Stimulated activated CD4-positive, alpha-beta T cell treated with anti-CD3 and anti-CD28 coated beads, Interleukin-4, amount 100 ng/mL, for 48 hours (primary cell): ENCODE data around the gene ECM1.

Source experiments
- DNase-seq, 2 donors: peaks; one replicate each; pipeline ENCODE4 v3.0.0-alpha.2; 2020; ENCODE audit warnings: low read depth in 2 of 2

ECM1 gene

DNA sequence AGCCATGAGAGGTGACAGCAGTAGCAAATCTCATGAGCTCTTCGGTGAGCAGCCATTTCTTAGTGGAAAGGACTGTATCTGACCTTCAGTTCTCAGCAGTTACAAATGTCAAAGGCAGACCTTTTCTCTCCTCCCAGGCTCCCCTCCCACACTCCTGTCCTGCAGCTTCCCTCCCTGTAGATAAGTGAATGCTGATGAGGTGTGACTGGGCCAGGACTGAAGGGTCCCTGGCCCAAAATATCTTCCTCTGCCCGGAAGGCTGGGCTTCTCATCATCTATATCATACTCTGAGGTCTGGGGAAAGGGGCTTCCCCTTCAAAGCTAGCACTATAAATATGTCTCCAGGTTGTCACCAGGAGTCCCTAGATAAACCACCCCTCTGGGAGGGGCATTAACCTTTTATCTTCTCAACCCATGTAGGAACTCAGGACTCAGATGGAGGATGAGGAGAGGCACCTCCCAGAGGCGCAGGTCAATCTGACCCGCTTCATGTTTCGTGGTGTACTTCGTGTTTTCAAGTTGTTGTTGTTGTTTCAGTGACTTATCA is 37.6 kb downstream of the ECM1 start:
- no peak for DNase-seq

- no peak for DNase-seq
These were observed 38.5 kb downstream of the ECM1 start for GRCh38 chr1:150546294-150546937.

DNA sequence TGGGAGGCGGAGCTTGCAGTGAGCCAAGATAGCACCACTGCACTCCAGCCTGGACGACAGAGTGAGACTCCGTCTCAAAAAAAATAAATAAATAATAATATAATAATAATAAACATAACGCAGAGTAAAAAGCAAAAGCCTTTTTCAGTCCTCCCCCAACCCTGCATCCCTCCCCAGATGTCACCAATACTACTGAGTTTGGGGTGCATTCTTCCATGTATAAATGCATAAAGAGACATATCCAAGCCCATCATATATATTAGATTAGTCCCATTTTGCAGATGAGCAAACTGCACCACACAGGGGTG is 40.4 kb downstream of the ECM1 start:
- no peak for DNase-seq

GRCh38 chr1:150548632-150549495 is 41.0 kb downstream of the ECM1 start, which contains the start of gene ADAMTSL4:
ADAMTSL4 (plus strand) TSS chr1:150549408; CDS start chr1:150552289, 2,881 bp downstream.
- no peak for DNase-seq

- no peak for DNase-seq
These were observed 41.8 kb downstream of the ECM1 start for GRCh38 chr1:150549496-150550221.

DNA sequence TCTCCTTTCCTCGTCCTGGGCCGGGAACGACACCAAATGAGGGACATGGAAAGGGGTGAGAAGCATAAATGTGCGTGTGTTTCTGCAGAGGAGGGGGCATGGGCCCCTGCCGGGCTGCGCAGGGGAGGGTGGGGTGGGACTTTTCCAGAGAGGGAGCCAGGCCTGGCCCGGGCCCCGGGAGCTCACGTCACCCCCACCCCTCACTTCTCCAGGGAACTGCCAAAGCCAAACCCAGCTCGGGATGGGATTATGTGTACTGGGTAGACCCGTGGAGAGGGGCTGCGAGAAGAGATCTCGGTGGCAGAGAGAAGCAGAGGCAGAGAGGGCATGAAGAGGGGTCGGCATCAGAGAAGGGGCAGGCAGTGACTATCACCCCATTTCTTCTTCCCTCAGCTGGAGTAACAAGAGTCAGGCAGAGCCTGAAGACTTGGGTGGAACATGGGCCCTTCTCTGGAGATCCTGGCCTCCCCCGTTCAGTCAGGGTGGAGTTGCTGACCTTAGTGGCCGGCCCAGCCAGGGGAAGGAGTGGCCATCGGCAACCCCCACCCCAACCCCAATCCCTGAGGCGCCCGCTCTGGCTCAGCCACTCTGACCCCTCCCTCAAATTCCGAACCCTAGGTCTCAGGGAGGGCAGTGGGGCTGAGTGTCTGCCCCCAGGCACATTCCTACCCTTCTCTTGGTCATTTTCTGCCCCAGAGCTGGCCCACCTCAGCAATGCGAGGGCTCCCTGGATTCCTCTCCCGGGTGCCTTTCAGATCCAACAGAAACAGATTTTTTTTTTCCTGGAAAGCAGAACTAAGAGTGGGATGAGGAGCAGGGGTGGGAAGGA is 42.5 kb downstream of the ECM1 start:
- DNase-seq: no peak

DNA sequence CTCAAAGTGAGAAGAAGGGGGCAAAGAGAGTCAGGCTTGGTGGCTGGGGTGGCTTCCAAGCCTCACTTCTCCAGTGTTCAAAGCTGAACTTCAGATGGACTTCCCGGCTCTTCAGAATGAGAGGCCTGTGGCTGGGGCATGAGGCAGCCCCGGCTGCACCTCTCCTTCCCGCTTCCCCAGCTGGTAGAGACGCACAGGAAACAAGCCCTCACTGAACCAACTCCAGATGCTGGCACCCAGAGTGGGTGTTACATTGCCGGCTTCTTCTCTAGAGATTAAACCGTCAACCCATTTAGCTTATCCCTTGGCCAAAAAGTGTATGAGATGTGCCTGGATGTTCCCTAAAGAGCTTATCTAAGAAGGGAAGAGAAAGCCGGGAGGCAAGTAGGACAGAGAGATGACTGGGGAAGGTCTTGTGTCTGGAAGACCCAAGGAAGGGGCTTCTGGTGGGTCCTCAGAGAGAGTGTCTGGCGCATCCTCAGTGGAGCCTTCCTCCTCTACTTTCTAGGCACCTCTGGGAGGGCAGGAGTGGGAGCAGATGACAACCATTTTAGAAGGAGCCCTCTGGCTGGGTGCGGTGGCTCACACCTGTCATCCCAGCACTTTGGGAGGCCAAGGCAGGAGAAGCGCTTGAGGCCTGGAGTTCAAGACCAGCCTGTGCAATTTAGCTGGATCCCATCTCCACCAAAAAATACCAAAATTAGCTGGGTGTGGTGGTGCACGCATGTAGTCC is 43.3 kb downstream of the ECM1 start:
- no peak for DNase-seq

GRCh38 chr1:150551784-150552127 is 43.8 kb downstream of the ECM1 start:
- no peak for DNase-seq

DNA sequence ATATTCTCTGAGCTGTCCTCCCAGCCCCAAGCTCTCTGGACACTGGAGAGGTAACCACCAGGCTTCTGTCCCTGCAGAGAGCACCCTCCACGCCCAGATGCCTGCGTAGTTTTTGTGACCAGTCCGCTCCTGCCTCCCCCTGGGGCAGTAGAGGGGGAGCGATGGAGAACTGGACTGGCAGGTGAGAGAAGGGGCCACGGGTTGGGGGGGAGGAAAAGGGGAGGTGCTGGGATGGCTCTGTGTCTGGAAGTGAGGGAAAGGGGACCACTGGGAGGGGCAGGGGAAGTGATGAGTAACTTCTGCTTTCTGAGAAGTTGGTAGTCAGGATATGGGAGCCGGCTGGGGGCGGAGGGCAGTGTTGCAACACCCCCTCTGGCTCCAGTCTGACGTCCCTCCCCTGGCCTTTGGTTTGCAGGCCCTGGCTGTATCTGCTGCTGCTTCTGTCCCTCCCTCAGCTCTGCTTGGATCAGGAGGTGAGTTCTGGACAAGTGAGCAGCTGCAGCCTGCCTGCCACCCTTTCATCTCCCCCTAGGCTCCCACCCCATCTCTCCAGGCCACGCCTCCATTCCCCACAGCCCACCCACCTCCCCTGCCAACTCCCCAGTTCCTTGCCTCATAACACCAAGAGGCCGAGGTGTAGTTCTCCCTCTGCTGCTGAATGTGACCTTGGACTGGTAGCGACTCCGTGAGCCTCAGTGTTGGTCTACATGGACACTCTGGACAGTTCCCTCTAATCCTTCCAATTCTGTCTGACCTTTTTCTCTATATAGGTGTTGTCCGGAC is 44.4 kb downstream of the ECM1 start:
- no peak for DNase-seq

DNA sequence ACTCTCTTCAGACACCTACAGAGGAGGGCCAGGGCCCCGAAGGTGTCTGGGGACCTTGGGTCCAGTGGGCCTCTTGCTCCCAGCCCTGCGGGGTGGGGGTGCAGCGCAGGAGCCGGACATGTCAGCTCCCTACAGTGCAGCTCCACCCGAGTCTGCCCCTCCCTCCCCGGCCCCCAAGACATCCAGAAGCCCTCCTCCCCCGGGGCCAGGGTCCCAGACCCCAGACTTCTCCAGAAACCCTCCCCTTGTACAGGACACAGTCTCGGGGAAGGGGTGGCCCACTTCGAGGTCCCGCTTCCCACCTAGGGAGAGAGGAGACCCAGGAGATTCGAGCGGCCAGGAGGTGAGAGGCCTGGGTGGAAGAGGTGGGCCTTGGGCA is 45.0 kb downstream of the ECM1 start:
- DNase-seq: no peak

DNA sequence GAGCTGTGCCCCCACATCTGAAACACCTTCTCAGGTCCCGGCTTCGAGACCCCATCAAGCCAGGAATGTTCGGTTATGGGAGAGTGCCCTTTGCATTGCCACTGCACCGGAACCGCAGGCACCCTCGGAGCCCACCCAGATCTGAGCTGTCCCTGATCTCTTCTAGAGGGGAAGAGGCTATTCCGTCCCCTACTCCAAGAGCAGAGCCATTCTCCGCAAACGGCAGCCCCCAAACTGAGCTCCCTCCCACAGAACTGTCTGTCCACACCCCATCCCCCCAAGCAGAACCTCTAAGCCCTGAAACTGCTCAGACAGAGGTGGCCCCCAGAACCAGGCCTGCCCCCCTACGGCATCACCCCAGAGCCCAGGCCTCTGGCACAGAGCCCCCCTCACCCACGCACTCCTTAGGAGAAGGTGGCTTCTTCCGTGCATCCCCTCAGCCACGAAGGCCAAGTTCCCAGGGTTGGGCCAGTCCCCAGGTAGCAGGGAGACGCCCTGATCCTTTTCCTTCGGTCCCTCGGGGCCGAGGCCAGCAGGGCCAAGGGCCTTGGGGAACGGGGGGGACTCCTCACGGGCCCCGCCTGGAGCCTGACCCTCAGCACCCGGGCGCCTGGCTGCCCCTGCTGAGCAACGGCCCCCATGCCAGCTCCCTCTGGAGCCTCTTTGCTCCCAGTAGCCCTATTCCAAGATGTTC is 45.6 kb downstream of the ECM1 start:
- DNase-seq: no peak

DNA sequence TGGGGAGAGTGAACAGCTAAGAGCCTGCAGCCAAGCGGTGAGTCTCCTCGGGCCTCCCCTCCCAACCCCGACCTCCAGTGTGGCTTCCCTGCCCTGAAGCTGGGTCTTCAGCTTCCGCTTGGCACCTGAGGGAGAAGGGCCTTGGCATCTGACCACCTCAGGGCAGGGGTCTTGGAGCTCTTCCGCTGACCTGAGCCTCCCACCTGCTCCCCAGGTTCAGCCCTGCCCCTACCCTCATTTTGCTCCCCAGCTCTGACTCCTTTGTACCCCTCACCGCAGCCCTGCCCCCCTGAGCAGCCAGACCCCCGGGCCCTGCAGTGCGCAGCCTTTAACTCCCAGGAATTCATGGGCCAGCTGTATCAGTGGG is 46.2 kb downstream of the ECM1 start:
- no peak for DNase-seq

DNA sequence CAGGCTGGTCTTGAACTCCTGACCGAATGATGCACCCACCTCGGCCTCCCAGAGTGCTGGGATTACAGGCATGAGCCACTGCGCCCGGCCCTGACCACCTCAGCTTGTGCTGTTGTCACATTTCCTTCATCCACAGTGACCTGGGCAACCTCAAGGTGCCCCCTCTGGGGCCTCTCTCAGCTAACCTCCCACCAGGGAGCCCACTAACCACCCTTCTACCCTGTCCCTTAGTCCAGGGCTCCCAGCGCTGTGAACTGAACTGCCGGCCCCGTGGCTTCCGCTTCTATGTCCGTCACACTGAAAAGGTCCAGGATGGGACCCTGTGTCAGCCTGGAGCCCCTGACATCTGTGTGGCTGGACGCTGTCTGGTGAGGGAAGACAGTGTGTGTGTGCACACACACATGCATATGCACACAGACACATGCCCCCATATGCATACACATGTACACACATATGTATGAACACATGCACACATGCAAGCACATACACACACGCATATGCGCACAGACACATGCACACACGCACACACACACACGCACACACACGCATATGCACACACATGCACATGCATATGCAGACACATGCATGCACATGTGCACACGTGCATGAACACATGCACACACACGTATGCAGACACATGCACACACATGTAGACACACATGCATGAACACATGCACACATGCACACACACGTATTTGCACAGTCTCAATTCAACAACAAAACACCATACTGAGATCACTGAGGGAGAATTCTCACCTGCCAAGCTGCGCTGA is 47.5 kb downstream of the ECM1 start:
- no peak for DNase-seq

GRCh38 chr1:150555971-150556865 is 48.3 kb downstream of the ECM1 start:
- DNase-seq: no peak

- DNase-seq: no peak
These were observed 49.2 kb downstream of the ECM1 start for GRCh38 chr1:150557065-150557600.

DNA sequence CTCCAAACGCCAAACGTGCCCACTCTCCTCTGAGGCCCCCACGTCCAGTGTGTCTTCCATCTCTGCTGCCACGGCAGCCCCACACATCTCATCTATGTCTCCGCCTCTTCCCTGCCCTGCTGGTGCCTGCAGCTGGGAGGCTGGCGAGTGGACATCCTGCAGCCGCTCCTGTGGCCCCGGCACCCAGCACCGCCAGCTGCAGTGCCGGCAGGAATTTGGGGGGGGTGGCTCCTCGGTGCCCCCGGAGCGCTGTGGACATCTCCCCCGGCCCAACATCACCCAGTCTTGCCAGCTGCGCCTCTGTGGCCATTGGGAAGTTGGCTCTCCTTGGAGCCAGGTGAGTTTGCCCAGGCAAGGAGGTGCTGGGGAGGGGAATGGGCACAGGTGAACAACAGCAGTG is 49.9 kb downstream of the ECM1 start:
- DNase-seq: no peak

GRCh38 chr1:150558303-150558704 is 50.4 kb downstream of the ECM1 start:
- no peak for DNase-seq
